GM18507 (cell line): ENCODE data around the gene TGFA.
"Not testable (repeated sequence)": the region's sequence is repeated elsewhere in the genome, so short reads cannot be mapped to it uniquely, and the experiment has no call there.

Experiments
- DNase-seq: peaks from one replicate; pipeline ENCODE4 v3.0.0; 2011; ENCODE audit warnings: low read depth; ENCODE audit not compliant: insufficient read length; ENCODE audit errors: extremely low spot score
- FAIRE-seq: peaks from 2 replicates; lab custom pipeline; 2011; peaks lifted over from hg19 to GRCh38; lab: Jason Lieb, UNC

The TGFA gene

DNA sequence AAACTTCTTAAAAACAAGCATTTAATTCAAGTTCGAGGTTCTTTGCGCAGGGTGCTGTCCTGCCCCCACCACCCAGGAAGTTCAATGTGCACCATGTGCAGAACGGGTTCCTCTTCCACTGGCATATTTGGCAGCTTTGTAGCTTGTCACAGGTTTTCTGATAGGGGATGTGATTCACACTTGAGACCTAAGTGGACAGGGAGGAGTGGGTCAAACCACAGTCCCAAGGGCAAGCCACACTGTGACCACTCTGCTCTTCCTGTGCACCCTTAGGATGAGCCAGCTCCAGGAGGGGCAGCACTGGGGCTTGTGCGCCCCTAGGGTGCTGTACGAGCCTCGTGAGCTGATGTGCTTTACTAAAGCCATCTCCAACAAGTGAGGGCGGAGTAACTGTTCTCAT is 82.5 kb downstream of the TGFA start:
- no peak for DNase-seq
- no peak for FAIRE-seq

- FAIRE-seq (no peak), DNase-seq (no peak)
These were observed 83.7 kb downstream of the TGFA start for GRCh38 chr2:70469961-70470360.

- DNase-seq (no peak), FAIRE-seq (no peak)
These were observed 84.2 kb downstream of the TGFA start for GRCh38 chr2:70469435-70469834.

- DNase-seq (no peak), FAIRE-seq (no peak)
These were observed 84.7 kb downstream of the TGFA start for GRCh38 chr2:70468878-70469277.

DNA sequence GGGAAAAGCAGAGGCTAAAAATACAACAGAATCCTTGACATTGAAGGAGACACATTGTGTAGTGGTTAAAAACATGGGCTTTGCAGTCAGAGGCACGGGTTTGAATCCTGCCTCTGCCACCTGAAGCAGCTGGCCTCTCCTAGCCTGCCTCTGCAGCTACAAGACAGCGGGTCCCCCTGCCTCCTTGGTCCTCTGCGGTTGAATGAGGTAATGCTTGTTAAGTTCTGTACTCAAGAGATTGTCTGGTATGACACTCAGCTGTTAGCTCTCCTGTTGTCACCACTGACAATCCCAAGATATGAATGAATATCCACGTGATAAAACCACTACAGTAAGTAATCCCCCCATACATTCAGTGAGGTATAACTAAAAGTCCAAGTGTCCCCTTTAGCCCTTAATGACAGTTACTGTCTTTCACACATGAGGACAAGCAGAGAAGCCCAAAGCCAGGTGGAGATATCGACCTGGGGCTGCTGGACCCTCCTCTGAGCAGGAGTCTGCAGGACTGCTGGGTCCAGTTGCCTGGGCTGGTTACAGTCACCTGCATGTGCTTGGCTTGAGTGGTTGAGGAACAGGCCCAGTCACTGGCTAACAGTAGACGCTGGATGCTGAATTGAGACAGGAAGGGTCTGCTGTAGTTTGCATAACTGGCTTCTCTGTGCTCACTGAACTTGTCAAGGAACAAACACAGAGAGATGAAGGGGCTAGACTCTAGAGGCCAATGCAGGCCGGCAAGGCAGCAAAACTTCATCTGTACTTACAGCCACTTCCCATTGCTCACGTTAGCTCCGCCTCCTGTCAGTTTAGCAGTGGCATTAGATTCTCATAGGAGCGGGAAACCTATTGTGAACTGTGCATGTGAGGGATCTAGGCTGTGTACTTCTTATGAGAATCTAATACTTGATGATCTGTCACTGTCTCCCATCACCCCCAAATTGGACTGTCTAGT is 85.5 kb downstream of the TGFA start:
- DNase-seq (no peak), FAIRE-seq (no peak)

DNA sequence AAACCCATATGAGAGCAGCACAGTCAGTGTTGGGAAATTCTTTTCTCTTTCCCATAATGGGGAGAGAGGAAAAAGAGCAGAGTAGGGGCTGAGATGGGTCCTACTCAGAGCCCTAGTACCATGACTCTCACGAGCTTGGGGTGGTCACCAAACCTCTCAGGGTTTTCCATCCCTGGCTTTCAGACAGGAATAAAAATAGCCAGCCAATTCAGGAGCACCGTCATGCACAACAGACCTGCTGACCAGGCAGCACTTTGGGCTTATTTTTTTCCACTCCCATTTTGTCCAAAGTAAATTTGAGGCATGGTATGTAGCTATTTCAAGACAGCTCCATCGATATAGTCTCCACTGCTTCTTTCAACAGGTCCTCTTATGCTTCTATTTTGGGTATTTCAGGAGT is 86.4 kb downstream of the TGFA start:
- FAIRE-seq (no peak), DNase-seq (no peak)

GRCh38 chr2:70466647-70467046 is 87.0 kb downstream of the TGFA start:
- DNase-seq, FAIRE-seq: not testable (repeated sequence)

- DNase-seq, result no peak
- no peak for FAIRE-seq
These were observed 89.6 kb downstream of the TGFA start for GRCh38 chr2:70463997-70464396.

GRCh38 chr2:70463581-70463980 is 90.0 kb downstream of the TGFA start:
- no peak for DNase-seq
- FAIRE-seq, result no peak

GRCh38 chr2:70461981-70462876 is 91.4 kb downstream of the TGFA start:
- no peak for FAIRE-seq
- DNase-seq, result no peak

- DNase-seq, result no peak
- no peak for FAIRE-seq
These were observed 92.2 kb downstream of the TGFA start for GRCh38 chr2:70461414-70461813.

- no peak for DNase-seq
These were observed 93.3 kb downstream of the TGFA start for GRCh38 chr2:70460333-70460732.

GRCh38 chr2:70458661-70459060 is 95.0 kb downstream of the TGFA start:
- FAIRE-seq (no peak), DNase-seq (no peak)

More at GRCh38 chr2:70460333-70460732, 93.3 kb downstream of the TGFA start:
- no peak for FAIRE-seq

DNA sequence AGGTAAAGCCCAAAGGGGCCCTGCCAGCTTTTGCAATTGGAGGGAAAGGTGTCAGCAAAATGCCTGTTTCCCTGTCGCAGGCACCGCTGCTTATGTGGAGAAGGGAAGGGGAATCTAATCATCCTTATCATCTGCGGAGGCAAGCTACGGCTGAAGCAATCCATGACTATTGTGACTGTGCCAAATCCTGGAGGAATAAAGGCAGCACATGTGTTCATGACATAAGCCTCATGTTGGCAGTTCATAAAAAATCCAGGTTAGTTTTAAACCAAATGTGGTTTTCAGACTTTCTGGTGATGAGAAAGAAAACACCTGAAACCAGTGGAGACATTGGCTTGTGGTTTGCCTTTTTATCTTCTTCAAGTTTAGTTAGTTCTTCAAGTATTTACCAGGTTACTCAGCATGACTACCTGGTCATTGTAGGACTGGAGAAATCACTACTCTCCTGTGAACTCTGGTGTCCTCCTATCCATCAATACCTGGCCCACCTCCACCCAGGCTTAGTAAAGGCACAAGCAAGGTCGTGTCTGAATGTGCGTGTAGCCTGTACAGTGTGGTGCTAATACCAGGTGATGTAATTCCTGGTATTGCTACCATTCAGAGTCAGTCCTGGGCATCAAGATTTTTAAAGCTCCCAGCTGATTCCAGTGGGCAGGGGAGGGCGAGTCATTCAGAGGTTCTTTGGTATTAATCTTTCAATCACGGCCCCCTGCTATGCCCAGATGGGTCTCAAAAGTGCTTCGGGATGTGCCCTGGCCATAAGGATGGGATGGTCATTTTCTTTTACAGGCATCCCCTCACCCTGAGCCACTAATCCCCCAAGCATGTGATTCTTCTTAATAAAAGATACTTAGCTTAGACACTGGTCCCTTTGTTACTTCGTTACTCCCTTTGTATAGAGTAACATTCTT is 96.8 kb downstream of the TGFA start:
- DNase-seq, result no peak
- no peak for FAIRE-seq

DNA sequence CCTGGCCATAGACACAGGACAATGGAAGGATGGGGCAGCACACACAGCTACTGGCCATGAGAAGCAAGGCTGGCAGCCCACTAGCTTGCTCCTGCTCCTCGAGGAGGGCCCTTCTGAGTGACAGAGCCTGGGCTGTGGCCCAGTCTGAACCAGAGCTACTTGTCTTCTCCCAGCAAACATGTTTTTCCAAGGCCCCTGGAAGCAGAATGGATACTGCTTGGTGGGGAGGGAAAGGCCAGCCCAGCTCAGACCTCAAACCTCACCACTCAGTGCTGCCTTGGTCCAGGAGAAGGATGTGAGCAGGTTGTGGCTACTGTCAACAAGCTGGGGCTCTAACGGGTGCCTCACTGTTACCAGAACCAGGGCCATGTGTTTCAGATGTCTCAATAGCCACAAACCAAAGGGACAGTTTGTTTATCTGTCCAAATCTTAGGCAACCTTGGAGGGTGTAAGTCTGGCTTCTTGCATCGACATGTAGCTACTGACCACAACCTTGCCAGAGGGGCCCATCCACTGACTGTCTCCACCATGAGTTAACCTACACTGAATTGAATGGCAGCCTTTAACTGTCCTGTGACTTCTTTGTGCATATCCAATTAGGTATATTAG is 98.6 kb downstream of the TGFA start:
- FAIRE-seq (no peak), DNase-seq (no peak)

GRCh38 chr2:70450641-70451250 is 102.9 kb downstream of the TGFA start:
- FAIRE-seq (no peak), DNase-seq (no peak)

DNA sequence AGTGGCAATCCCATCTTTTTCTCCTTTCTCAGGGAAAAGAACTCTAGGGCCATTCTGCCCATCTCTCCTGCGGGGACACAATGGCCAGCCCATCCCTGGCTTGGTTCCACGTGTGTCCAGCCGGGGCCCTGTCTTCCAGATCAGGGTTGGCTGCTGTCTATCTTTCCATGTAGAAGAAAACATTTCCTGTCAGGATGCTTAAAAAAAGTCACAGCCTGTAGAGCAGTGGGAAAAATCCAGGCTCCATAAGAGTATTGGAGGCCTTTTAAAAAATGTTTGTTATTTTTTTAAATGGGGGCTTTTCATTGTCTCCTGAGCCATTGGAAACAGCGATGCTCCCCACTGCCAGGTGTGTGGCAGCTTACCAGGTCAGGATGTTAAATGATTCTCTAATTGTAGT is 105.6 kb downstream of the TGFA start:
- FAIRE-seq, result no peak

GRCh38 chr2:70443726-70444125 is 109.9 kb downstream of the TGFA start:
- FAIRE-seq (no peak), DNase-seq (no peak)

More for the DNA sequence above, 105.6 kb downstream of the TGFA start:
- no peak for DNase-seq

DNA sequence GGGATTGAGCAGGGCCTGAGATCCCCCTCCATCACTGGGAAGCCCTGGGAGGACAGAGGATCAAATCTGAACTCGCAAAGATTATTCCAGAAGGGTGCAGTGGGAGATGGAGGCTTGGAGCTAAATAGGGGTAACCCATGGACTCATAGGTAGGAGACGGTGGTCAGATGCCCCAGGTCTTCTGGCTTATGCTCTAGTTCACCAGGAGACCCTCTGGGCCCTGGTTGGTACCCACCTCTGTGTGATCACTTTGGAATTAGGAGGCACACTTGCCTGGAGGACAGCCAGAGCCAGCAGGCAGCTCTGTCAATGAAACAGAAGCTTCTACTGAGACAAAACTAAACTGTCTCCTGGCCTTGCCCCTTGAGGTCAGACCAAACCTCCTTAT is 110.6 kb downstream of the TGFA start:
- no peak for FAIRE-seq
- DNase-seq, result no peak
